Nephron (organoid): ENCODE data around the gene PTGES.
"Not testable (repeated sequence)": the region's sequence is repeated elsewhere in the genome, so short reads cannot be mapped to it uniquely, and the experiment has no call there.

Experiments
- H3K27ac Mint-ChIP-seq, 3 experiments: 2 replicates each; pipeline ENCODE4 v1.8.0; 2020; ENCODE audit warnings: mixed read lengths in 3 of 3, mild to moderate bottlenecking in 2 of 3, moderate library complexity in 1 of 3
- H3K27me3 Mint-ChIP-seq: 2 replicates; pipeline ENCODE4 v1.8.0; 2021; ENCODE audit warnings: low read depth, mild to moderate bottlenecking, moderate library complexity, mixed read lengths
- H3K36me3 Mint-ChIP-seq: 2 replicates; pipeline ENCODE4 v1.8.0; 2020; ENCODE audit warnings: low read depth, mixed read lengths
- H3K4me1 Mint-ChIP-seq: 2 replicates; pipeline ENCODE4 v1.8.0; 2020; ENCODE audit warnings: mixed read lengths
- H3K4me3 Mint-ChIP-seq, 3 experiments: 2 replicates each; pipeline ENCODE4 v1.8.0; 2020; ENCODE audit warnings: mild to moderate bottlenecking in 3 of 3, mixed read lengths in 3 of 3, moderate library complexity in 2 of 3
- H3K9me3 Mint-ChIP-seq: 2 replicates; pipeline ENCODE4 v1.8.0; 2020; ENCODE audit warnings: mixed read lengths
- TF ChIP-seq, protein P1 (sequence below), 3 experiments: fragments of 200-600 bp; sonication (generic); IDR thresholded peaks; one replicate each; pipeline ENCODE4 v1.5.0; 2021; ENCODE audit warnings: antibody characterized with exemption in 3 of 3; ENCODE audit not compliant: unreplicated experiment in 3 of 3

PTGES gene, protein sequence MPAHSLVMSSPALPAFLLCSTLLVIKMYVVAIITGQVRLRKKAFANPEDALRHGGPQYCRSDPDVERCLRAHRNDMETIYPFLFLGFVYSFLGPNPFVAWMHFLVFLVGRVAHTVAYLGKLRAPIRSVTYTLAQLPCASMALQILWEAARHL

DNA sequence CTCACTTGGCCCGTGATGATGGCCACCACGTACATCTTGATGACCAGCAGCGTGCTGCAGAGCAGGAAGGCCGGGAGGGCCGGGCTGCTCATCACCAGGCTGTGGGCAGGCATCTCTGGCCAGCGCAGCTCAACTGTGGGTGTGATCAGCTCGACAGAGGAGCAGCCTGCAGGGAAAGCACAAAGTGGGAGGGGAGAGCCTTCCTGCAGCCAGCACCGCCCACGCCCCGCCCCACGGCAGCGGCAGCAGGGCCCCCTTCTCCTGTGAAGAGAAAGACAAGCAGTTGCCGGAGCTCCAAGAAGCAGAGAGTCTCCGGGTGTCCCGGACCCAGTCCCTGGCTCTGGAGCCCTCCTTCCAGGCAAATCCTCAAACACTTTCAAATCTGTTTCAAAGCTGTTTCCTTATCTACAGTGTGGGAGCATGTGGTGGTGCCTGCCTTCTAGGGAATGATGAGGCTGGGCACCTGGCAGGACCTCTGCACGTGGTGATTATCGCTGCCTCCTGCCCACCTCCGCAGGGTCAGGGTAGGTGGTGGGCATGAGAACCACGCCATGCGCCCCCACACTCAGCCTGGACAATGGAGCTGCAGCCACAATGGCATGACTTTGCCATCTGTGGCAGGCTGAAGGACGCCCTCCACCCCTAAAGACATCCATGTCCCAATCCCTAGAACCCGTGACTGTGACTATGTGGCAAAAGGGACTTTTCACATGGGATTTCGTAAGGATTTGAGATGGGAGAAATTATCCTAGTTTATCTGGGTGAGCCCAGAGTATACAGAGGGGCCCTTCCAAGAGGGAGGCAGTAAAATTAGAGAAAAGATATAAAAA, at the start of gene PTGES:
TSS of gene PTGES (minus strand) at position 143 of the 830 bp plus-strand sequence. CDS start at position 113, 30 bp downstream.
- peak within 1 kb of the TSS; percentile 73 to 80 (median 76) for H3K4me3 Mint-ChIP-seq
- H3K4me1 Mint-ChIP-seq = peaks cover 22% of the 10 kb centered on the region
- peak within 1 kb of the TSS in 2 of 3 experiments; percentile 40 to 50 for H3K27ac Mint-ChIP-seq
- H3K36me3 Mint-ChIP-seq = no peaks in the 10 kb centered on the region
- TF ChIP-seq, protein P1, sequence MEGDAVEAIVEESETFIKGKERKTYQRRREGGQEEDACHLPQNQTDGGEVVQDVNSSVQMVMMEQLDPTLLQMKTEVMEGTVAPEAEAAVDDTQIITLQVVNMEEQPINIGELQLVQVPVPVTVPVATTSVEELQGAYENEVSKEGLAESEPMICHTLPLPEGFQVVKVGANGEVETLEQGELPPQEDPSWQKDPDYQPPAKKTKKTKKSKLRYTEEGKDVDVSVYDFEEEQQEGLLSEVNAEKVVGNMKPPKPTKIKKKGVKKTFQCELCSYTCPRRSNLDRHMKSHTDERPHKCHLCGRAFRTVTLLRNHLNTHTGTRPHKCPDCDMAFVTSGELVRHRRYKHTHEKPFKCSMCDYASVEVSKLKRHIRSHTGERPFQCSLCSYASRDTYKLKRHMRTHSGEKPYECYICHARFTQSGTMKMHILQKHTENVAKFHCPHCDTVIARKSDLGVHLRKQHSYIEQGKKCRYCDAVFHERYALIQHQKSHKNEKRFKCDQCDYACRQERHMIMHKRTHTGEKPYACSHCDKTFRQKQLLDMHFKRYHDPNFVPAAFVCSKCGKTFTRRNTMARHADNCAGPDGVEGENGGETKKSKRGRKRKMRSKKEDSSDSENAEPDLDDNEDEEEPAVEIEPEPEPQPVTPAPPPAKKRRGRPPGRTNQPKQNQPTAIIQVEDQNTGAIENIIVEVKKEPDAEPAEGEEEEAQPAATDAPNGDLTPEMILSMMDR (IDR thresholded peaks at IDR 0.05; ENCODE audit: unreplicated experiment in 3 of 3) = no peak
- H3K9me3 Mint-ChIP-seq = no peaks in the 10 kb centered on the region
- peaks cover 16% of the 10 kb centered on the region for H3K27me3 Mint-ChIP-seq

GRCh38 chr9:129801504-129801903, 48.7 kb upstream of the PTGES start:
- peaks cover 12% of the 10 kb centered on the region for H3K4me1 Mint-ChIP-seq
- peak overlapping the region; percentile 64 to 83 (median 72) for H3K4me3 Mint-ChIP-seq
- TF ChIP-seq, protein P1 (IDR thresholded peaks at IDR 0.05; ENCODE audit: unreplicated experiment in 3 of 3) = no peak
- H3K36me3 Mint-ChIP-seq = peaks cover 11% of the 10 kb centered on the region
- H3K27ac Mint-ChIP-seq = no peak overlapping the region
- H3K9me3 Mint-ChIP-seq = no peaks in the 10 kb centered on the region
- peaks cover 7% of the 10 kb centered on the region for H3K27me3 Mint-ChIP-seq

DNA sequence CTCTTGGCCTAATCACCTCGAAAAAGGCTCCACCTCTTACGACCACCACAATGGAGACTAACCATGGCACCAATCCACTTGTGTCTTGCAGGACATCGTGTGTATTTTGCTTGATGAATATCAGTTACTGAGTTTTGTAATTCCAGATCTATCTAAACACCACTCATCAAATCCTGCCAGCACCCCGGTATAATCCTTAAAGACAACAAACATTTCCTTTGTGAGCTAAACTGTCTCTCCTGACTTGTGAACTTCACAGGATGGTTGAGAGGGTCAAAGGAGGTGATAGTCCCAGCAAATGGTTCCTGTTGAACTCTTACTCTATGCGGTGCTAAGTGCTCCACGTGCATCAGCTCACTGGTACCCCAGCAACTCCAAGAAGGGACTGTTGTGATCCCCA, 46.1 kb upstream of the PTGES start:
- TF ChIP-seq, protein P1 (IDR thresholded peaks at IDR 0.05; ENCODE audit: unreplicated experiment in 3 of 3) = no peak
- H3K36me3 Mint-ChIP-seq = no peaks in the 10 kb centered on the region
- peaks cover 27% of the 10 kb centered on the region for H3K27me3 Mint-ChIP-seq
- H3K4me1 Mint-ChIP-seq = peaks cover 2% of the 10 kb centered on the region
- no peaks in the 10 kb centered on the region for H3K9me3 Mint-ChIP-seq
- H3K4me3 Mint-ChIP-seq = no peak overlapping the region
- no peak overlapping the region for H3K27ac Mint-ChIP-seq

DNA sequence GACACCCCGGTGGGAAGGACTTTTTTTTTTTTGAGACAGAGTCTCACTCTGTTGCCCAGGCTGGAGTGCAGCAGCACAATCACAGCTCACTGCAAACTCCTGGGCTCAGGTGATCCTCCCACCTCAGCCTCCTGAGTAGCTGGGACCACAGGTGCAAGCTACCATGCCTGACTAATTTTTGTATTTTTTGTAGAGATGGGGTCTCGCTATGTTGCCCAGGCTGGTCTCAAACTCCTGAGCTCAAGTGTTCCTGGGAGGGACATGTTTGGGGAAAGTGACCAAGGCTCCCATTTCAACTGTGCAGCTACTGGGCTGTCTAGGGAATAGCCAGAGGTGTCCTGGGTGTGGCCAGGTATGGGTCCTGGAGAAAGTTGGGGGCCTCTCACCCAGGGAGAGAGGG, 43.2 kb upstream of the PTGES start:
- not testable (repeated sequence) for H3K4me3 Mint-ChIP-seq, H3K4me1 Mint-ChIP-seq, H3K27ac Mint-ChIP-seq, H3K9me3 Mint-ChIP-seq, H3K36me3 Mint-ChIP-seq
- H3K27me3 Mint-ChIP-seq = peaks cover 36% of the 10 kb centered on the region

DNA sequence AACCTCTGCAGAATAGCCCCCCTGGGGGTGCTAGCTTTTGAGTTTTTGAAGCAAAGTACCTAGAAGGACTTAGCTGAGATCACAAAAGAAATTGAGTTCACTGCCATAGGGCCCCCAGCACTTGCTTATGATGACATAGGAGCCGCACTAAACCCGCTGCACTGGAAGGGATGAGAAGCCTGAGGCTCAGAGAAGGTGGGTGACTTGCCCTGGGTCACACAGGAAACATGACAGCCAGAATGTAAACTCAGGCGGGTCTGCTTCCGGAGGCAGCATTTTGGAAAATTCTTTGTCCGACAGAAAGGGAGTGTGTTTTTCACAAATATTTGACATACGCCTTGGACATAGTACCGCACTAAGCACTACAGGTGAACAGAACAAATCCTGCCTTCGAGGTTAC, 41.7 kb upstream of the PTGES start:
- no peaks in the 10 kb centered on the region for H3K9me3 Mint-ChIP-seq
- TF ChIP-seq, protein P1 (IDR thresholded peaks at IDR 0.05; ENCODE audit: unreplicated experiment in 3 of 3) = no peak
- no peak overlapping the region for H3K27ac Mint-ChIP-seq
- H3K36me3 Mint-ChIP-seq = no peaks in the 10 kb centered on the region
- no peak overlapping the region for H3K4me3 Mint-ChIP-seq
- H3K27me3 Mint-ChIP-seq = peaks cover 49% of the 10 kb centered on the region
- H3K4me1 Mint-ChIP-seq = peaks cover 4% of the 10 kb centered on the region

- Mint-ChIP-seq H3K4me3 (no peak overlapping the region), H3K27ac (no peak overlapping the region), H3K36me3 (no peaks in the 10 kb centered on the region), H3K9me3 (no peaks in the 10 kb centered on the region), H3K4me1 (peaks cover 4% of the 10 kb centered on the region), H3K27me3 (peaks cover 61% of the 10 kb centered on the region)
- TF ChIP-seq, protein P1 (IDR thresholded peaks at IDR 0.05; ENCODE audit: unreplicated experiment in 3 of 3) = no peak
Measured at GRCh38 chr9:129786481-129786880, 33.6 kb upstream of the PTGES start.
